ENCODE results near the gene HASPIN.
"Not testable (repeated sequence)": the region's sequence is repeated elsewhere in the genome, so short reads cannot be mapped to it uniquely, and the experiment has no call there.

Gene HASPIN

GRCh38 chr17:3724378-3725077 is 825 bp downstream of the HASPIN start:
- Histone ChIP-seq H3K4me1 (ENCODE audit: control insufficient read depth, insufficient read depth, low read length) (peaks cover 7% of the 10 kb centered on the region), H3K9ac (ENCODE audit: low read length) (peak overlapping the region; percentile 85), H3K36me3 (ENCODE audit: control insufficient read depth, insufficient read depth, low read length) (no peaks in the 10 kb centered on the region), H3K4me3 (ENCODE audit: low read length) (peak overlapping the region; percentile 75), H3K27me3 (ENCODE audit: control insufficient read depth, insufficient read depth, low read length) (no peaks in the 10 kb centered on the region), H3K9me3 (ENCODE audit: control insufficient read depth, low read length) (no peaks in the 10 kb centered on the region)

- H3K9me3 ChIP-seq (ENCODE audit: control insufficient read depth, low read length), result no peaks in the 10 kb centered on the region
- H3K27me3 ChIP-seq (ENCODE audit: control insufficient read depth, insufficient read depth, low read length), result no peaks in the 10 kb centered on the region
- peaks cover 7% of the 10 kb centered on the region for H3K4me1 ChIP-seq (ENCODE audit: control insufficient read depth, insufficient read depth, low read length)
- no peak overlapping the region for H3K4me3 ChIP-seq (ENCODE audit: low read length)
- H3K36me3 ChIP-seq (ENCODE audit: control insufficient read depth, insufficient read depth, low read length), result no peaks in the 10 kb centered on the region
- no peak overlapping the region for H3K9ac ChIP-seq (ENCODE audit: low read length)
Measured at GRCh38 chr17:3727041-3727440, 3.3 kb downstream of the HASPIN start.

GRCh38 chr17:3728099-3728498 is 4.4 kb downstream of the HASPIN start:
- H3K4me1 ChIP-seq (ENCODE audit: control insufficient read depth, insufficient read depth, low read length); H3K36me3 ChIP-seq (ENCODE audit: control insufficient read depth, insufficient read depth, low read length); H3K27me3 ChIP-seq (ENCODE audit: control insufficient read depth, insufficient read depth, low read length): not testable (repeated sequence)

GRCh38 chr17:3729881-3730280 is 6.2 kb downstream of the HASPIN start:
- Histone ChIP-seq H3K4me1 (ENCODE audit: control insufficient read depth, insufficient read depth, low read length) (peaks cover 8% of the 10 kb centered on the region), H3K4me3 (ENCODE audit: low read length) (no peak overlapping the region), H3K9ac (ENCODE audit: low read length) (no peak overlapping the region), H3K36me3 (ENCODE audit: control insufficient read depth, insufficient read depth, low read length) (no peaks in the 10 kb centered on the region), H3K27me3 (ENCODE audit: control insufficient read depth, insufficient read depth, low read length) (no peaks in the 10 kb centered on the region), H3K9me3 (ENCODE audit: control insufficient read depth, low read length) (no peaks in the 10 kb centered on the region)

More at GRCh38 chr17:3728099-3728498, 4.4 kb downstream of the HASPIN start:
- H3K4me3 ChIP-seq (ENCODE audit: low read length); H3K9ac ChIP-seq (ENCODE audit: low read length); H3K9me3 ChIP-seq (ENCODE audit: control insufficient read depth, low read length): not testable (repeated sequence)

GRCh38 chr17:3730881-3731429 is 7.3 kb downstream of the HASPIN start:
- Histone ChIP-seq H3K9me3 (ENCODE audit: control insufficient read depth, low read length) (no peaks in the 10 kb centered on the region), H3K27me3 (ENCODE audit: control insufficient read depth, insufficient read depth, low read length) (no peaks in the 10 kb centered on the region), H3K4me3 (ENCODE audit: low read length) (no peak overlapping the region), H3K36me3 (ENCODE audit: control insufficient read depth, insufficient read depth, low read length) (no peaks in the 10 kb centered on the region), H3K9ac (ENCODE audit: low read length) (no peak overlapping the region), H3K4me1 (ENCODE audit: control insufficient read depth, insufficient read depth, low read length) (peaks cover 8% of the 10 kb centered on the region)

GRCh38 chr17:3732210-3732621 is 8.5 kb downstream of the HASPIN start:
- H3K4me1 ChIP-seq (ENCODE audit: control insufficient read depth, insufficient read depth, low read length), result peaks cover 8% of the 10 kb centered on the region
- no peaks in the 10 kb centered on the region for H3K36me3 ChIP-seq (ENCODE audit: control insufficient read depth, insufficient read depth, low read length)
- no peak overlapping the region for H3K4me3 ChIP-seq (ENCODE audit: low read length)
- H3K9ac ChIP-seq (ENCODE audit: low read length), result no peak overlapping the region
- no peaks in the 10 kb centered on the region for H3K9me3 ChIP-seq (ENCODE audit: control insufficient read depth, low read length)
- H3K27me3 ChIP-seq (ENCODE audit: control insufficient read depth, insufficient read depth, low read length), result no peaks in the 10 kb centered on the region

- not testable (repeated sequence) for H3K4me3 ChIP-seq (ENCODE audit: low read length); H3K36me3 ChIP-seq (ENCODE audit: control insufficient read depth, insufficient read depth, low read length); H3K9me3 ChIP-seq (ENCODE audit: control insufficient read depth, low read length); H3K27me3 ChIP-seq (ENCODE audit: control insufficient read depth, insufficient read depth, low read length); H3K9ac ChIP-seq (ENCODE audit: low read length)
- H3K4me1 ChIP-seq (ENCODE audit: control insufficient read depth, insufficient read depth, low read length), result peaks cover 26% of the 10 kb centered on the region
Measured at GRCh38 chr17:3734911-3735276, 11.2 kb downstream of the HASPIN start.

- Histone ChIP-seq H3K36me3 (ENCODE audit: control insufficient read depth, insufficient read depth, low read length) (no peaks in the 10 kb centered on the region), H3K9ac (ENCODE audit: low read length) (no peak overlapping the region), H3K27me3 (ENCODE audit: control insufficient read depth, insufficient read depth, low read length) (no peaks in the 10 kb centered on the region), H3K4me1 (ENCODE audit: control insufficient read depth, insufficient read depth, low read length) (peaks cover 26% of the 10 kb centered on the region), H3K9me3 (ENCODE audit: control insufficient read depth, low read length) (no peaks in the 10 kb centered on the region), H3K4me3 (ENCODE audit: low read length) (no peak overlapping the region)
Measured at GRCh38 chr17:3735515-3735914, 11.8 kb downstream of the HASPIN start.

- Histone ChIP-seq H3K4me3 (ENCODE audit: low read length) (no peak overlapping the region), H3K9me3 (ENCODE audit: control insufficient read depth, low read length) (no peaks in the 10 kb centered on the region), H3K27me3 (ENCODE audit: control insufficient read depth, insufficient read depth, low read length) (no peaks in the 10 kb centered on the region), H3K4me1 (ENCODE audit: control insufficient read depth, insufficient read depth, low read length) (peaks cover 23% of the 10 kb centered on the region), H3K9ac (ENCODE audit: low read length) (no peak overlapping the region), H3K36me3 (ENCODE audit: control insufficient read depth, insufficient read depth, low read length) (no peaks in the 10 kb centered on the region)
Measured at GRCh38 chr17:3738562-3739295, 15.0 kb downstream of the HASPIN start.

GRCh38 chr17:3739422-3740124 is 15.9 kb downstream of the HASPIN start:
- H3K9ac ChIP-seq (ENCODE audit: low read length), result no peak overlapping the region
- H3K4me1 ChIP-seq (ENCODE audit: control insufficient read depth, insufficient read depth, low read length), result peaks cover 18% of the 10 kb centered on the region
- H3K9me3 ChIP-seq (ENCODE audit: control insufficient read depth, low read length), result no peaks in the 10 kb centered on the region
- H3K27me3 ChIP-seq (ENCODE audit: control insufficient read depth, insufficient read depth, low read length), result no peaks in the 10 kb centered on the region
- H3K4me3 ChIP-seq (ENCODE audit: low read length), result no peak overlapping the region
- H3K36me3 ChIP-seq (ENCODE audit: control insufficient read depth, insufficient read depth, low read length), result no peaks in the 10 kb centered on the region

GRCh38 chr17:3740611-3741073 is 16.9 kb downstream of the HASPIN start:
- no peaks in the 10 kb centered on the region for H3K36me3 ChIP-seq (ENCODE audit: control insufficient read depth, insufficient read depth, low read length)
- H3K4me1 ChIP-seq (ENCODE audit: control insufficient read depth, insufficient read depth, low read length), result peaks cover 18% of the 10 kb centered on the region
- no peak overlapping the region for H3K9ac ChIP-seq (ENCODE audit: low read length)
- H3K27me3 ChIP-seq (ENCODE audit: control insufficient read depth, insufficient read depth, low read length), result no peaks in the 10 kb centered on the region
- H3K9me3 ChIP-seq (ENCODE audit: control insufficient read depth, low read length), result no peaks in the 10 kb centered on the region
- no peak overlapping the region for H3K4me3 ChIP-seq (ENCODE audit: low read length)

- H3K4me1 ChIP-seq (ENCODE audit: control insufficient read depth, insufficient read depth, low read length), result peaks cover 3% of the 10 kb centered on the region
- no peaks in the 10 kb centered on the region for H3K9me3 ChIP-seq (ENCODE audit: control insufficient read depth, low read length)
- H3K4me3 ChIP-seq (ENCODE audit: low read length), result no peak overlapping the region
Measured at GRCh38 chr17:3744014-3744413, 20.3 kb downstream of the HASPIN start.

More at GRCh38 chr17:3744014-3744413, 20.3 kb downstream of the HASPIN start:
- no peaks in the 10 kb centered on the region for H3K36me3 ChIP-seq (ENCODE audit: control insufficient read depth, insufficient read depth, low read length)
- no peak overlapping the region for H3K9ac ChIP-seq (ENCODE audit: low read length)
- no peaks in the 10 kb centered on the region for H3K27me3 ChIP-seq (ENCODE audit: control insufficient read depth, insufficient read depth, low read length)
